NCI-H2171 (cell line): ENCODE measurements around the gene ARID2.

Experiments
- DNase-seq: peaks from one replicate; lab custom pipeline; 2025; lab: John Stamatoyannopoulos, UW

The ARID2 gene

GRCh38 chr12:45762185-45763110, 32.9 kb downstream of the ARID2 start:
- no peak for DNase-seq

GRCh38 chr12:45763381-45763780, 33.9 kb downstream of the ARID2 start:
- no peak for DNase-seq

DNA sequence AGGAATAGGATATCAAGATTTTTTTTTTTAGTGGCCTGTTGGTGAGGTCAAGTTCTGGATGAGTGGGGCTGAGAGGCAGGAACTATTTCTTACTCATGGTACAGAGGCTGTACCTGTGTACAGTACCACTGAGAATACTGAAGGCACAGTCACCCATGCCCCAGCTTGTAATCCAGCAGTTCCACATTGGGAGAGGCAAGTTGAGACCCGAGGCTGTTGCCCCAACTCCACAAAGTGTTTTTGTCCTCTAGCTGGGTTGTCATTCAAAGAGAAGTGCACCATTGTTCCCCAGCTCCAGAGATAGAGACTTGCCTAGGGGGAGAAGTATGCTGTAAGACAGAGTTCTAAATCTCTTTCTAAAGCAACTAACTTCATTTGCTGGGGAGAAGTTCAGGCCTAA, 38.7 kb downstream of the ARID2 start:
- DNase-seq = no peak

GRCh38 chr12:45773747-45774146, 44.2 kb downstream of the ARID2 start:
- no peak for DNase-seq

DNA sequence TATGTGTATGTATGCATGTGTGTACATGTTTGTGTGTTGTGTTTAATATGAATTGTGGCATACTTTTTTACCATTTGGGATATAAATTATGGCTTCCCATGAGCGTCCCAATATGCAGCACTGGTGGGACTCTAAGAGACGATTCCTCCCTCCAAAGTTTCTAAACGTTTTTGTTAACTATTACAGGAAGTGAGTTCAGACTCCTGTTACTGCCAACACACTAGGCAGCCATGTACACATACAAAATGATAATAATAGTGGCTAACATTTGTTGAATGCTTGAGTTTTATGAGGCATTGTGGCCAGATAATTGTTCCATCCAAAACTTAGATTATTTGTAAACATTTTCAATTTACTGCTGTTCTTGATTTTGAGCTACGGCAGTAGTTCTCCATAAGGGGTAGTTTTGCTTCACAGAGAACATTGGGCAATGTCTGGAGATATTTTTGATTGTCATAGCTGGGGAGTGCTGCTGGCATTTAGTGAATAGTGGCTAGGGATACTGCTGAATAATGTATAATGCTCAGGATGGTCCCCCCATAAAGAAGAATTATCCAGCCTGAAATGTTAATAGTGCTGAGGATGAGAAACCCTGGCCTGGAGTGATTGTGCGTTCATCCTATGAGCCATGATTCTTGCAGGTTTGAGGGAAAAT, 45.1 kb downstream of the ARID2 start:
- no peak for DNase-seq

DNA sequence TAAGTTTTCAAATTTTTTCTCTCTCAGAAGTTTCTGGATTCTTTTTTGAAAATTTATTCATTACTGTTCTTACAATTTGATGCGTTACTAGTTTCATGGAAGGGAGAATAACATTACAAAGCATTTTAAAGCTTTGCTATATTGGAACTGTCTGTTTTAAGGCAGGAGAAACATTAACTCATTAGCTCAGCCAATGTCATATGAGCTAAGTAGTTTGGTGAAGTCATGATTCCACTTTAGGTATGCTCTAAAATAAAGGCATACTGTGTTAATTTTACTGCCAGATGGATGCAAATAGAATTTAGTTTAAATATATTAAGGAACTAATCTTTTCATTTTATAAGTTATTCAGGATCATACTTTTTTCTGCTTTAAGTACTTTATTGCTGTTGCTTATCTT, 46.0 kb downstream of the ARID2 start:
- DNase-seq = no peak

GRCh38 chr12:45775964-45776363, 46.5 kb downstream of the ARID2 start:
- no peak for DNase-seq

DNA sequence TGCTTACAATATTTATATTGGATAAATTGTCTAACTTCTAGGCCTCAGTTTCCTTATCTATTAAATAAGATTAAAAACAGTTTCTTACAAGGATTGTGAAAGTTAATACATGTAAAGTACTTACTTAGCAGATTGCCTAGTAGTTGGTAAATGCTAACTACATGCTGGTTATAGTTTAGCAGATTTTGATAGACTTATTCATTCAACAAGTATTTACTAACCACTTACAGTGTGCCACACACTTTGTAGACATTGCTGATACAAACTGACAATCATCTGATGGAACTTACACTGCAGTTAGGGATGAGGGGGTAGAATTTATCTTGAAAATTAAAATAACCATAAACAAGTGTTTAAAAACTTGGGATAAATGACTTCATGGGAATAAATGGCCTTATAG, 50.4 kb downstream of the ARID2 start:
- DNase-seq = no peak

DNA sequence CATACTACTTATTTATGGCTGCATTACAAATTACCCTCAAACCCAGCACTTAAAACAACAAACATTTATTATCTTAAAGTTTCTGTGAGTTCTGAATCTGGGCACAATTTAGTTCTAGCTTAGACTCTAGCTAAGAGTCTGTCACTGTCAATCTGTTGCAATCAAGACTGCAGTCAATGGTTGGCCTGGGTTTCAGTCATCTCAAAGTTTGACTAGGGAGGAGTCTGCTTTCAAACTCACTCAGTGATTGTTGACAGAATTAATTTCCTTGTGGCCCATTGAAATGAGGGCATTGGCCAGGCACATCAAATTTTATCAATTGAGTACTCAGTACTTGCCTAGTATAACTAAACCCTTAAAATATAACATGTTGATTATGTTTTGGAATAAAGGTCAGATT, 51.6 kb downstream of the ARID2 start:
- no peak for DNase-seq

DNA sequence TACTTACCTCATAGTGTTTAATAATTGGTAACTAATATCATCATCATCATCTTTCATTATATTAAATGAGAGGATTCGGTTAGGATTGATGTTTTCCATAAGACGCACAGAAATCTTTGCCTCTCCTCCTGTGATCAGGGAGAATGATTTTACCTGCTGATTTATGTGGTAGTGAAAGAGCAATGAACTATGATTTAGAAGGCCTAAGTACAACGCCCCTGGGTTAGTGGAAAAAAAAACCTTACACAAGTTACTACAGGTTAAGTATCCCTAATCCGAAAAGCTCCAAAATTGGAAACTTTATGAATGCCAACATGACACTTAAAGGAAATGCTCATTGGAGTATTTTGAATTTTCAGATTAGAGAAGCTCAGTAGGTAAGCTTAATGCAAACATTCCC, 55.8 kb downstream of the ARID2 start:
- no peak for DNase-seq

DNA sequence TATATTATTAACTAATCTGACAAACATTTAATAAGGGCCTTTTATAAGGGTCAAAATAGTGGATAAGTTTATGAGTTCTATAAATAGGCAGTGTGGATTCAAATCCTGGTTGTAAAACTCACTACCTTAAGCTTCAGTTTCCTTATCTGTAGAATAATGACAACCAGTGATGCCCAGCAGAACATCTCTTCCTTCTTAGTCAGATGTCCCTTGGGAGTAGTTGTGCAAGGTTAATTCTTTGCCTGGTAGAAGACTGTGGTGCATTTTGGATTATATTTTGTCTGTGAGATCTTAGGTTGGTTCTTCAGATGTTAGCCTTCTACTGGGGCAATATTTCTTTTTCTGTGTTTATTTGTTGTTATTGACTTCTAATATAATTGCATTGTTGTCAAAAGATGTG, 59.5 kb downstream of the ARID2 start:
- no peak for DNase-seq

GRCh38 chr12:45794422-45794821, 64.9 kb downstream of the ARID2 start:
- no peak for DNase-seq

- DNase-seq = no peak
Observed at GRCh38 chr12:45801625-45802024, 72.1 kb downstream of the ARID2 start.

- DNase-seq = no peak
Observed at GRCh38 chr12:45803111-45803510, 73.6 kb downstream of the ARID2 start.

DNA sequence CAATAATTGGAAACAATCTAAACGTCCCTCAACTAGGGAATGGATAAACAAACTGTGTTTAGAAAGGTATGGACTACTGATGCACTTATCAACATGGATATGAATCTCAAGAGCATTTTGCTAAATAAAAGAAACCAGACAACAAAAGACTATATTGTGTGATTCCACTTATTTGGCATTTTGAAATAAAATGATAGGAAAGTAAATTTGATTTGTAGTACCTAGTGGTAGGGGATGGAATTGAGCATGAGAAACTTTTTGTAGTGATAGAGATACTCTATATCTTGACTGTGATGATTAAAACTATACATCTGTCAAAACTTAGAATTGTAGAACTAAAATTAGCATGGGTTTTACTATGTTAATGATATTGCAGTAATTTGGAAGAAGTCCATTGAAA, 87.1 kb downstream of the ARID2 start:
- no peak for DNase-seq

DNA sequence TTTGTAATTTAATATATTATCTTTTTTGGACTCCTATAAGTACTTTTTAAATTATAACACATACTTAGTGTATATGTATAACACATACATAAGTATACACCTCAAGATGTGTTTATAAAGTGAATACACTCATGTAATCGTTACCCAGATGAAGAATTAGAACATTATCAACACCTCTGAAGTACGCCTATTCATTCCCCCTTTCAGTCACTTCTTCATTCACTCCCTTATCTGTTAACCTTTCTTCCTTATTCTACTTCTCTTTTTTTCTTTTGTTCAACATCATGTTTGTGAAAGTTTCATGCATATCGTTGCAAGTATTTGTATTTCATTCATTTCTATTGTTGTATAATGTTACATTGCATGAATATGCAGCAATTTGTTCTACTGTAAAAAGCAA, 98.5 kb downstream of the ARID2 start:
- DNase-seq = no peak

- DNase-seq = no peak
Observed at GRCh38 chr12:45828402-45828801, 98.9 kb downstream of the ARID2 start.

- DNase-seq = no peak
Observed at GRCh38 chr12:45831590-45831989, 102.1 kb downstream of the ARID2 start.

DNA sequence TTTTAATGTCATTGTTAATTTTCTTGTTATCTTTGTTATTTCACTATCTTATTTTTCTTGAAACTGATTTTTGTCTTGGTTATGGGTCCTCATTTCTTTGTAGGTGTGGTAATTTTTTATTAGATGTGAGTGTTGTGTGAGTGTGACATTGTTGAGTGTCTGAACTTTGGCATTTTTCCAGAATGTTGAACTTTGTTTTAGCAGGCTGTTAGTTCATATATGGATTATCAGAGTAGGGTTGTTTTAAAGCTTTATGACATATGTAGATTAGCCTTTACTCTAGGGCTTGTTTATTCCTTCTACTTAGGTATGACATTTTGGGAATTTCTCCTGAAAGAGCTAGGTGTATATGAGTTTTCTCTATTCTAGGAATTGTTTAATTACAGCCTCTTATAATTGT, 103.9 kb downstream of the ARID2 start:
- DNase-seq = no peak

GRCh38 chr12:45834809-45835208, 105.3 kb downstream of the ARID2 start:
- DNase-seq = no peak

DNA sequence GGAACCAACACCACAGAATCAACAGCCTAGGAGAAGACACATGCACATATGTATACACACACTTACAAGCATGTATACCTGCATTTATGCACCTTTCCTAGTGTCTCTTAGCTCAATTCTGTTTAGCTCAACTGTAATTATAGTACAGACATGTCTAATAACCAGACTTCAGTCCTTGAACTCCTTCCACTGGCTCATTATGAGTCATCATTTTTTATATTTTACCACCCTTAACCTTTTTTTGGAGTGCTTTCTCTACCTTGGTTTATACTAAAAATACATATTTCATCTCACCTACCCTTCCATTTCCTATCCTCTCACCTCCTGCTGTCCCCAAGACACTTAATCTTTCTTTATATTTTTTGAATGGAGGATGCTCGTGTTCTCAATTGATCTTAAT, 110.4 kb downstream of the ARID2 start:
- no peak for DNase-seq

- no peak for DNase-seq
Observed at GRCh38 chr12:45849289-45849688, 119.8 kb downstream of the ARID2 start.

GRCh38 chr12:45850302-45850701, 120.8 kb downstream of the ARID2 start:
- no peak for DNase-seq

- no peak for DNase-seq
Observed at GRCh38 chr12:45852508-45852907, 123.0 kb downstream of the ARID2 start.
